PC-9 (cell line): ENCODE results near the gene GNAO1.

Source experiments
- CTCF ChIP-seq: fragments of 200-600 bp; sonication (generic); conservative IDR thresholded peaks from 2 replicates; pipeline ENCODE4 v1.6.1; 2017; ENCODE audit warnings: mixed run types, antibody characterized with exemption, mild to moderate bottlenecking, moderate library complexity
- EZH2 ChIP-seq: fragments of 200-600 bp; sonication (generic); IDR thresholded peaks from 2 replicates; pipeline ENCODE4 v1.8.0; 2017; ENCODE audit warnings: antibody characterized with exemption, low read depth

- TF ChIP-seq CTCF (no peak), EZH2 (no peak)
Observed at GRCh38 chr16:56247808-56248207, 56.5 kb downstream of the GNAO1 start.
